CD14-positive monocyte (primary cell): ENCODE data around the gene ARHGAP10. TPM values are rescaled to one million over a fixed set of nuclear protein-coding genes. Genes with fewer than 3 reads are reported as not detected.

Source experiments
- DNase-seq, 3 donors: peaks; one replicate each; pipeline ENCODE4 v3.0.0-alpha.2; 2011 to 2022
- H2AFZ ChIP-seq: 2 replicates; pipeline ENCODE4 v1.6.0; 2012; ENCODE audit warnings: mild to moderate bottlenecking, low read depth, low read length, inconsistent platforms; ENCODE audit not compliant: insufficient read depth, poor library complexity, severe bottlenecking
- H3K27ac ChIP-seq, 2 donors: 1 replicate in 1 of 2; 2 replicates in 1 of 2; pipeline ENCODE4 v1.5.1; 2012 to 2013; ENCODE audit warnings: low read length in 2 of 2, control low read depth in 1 of 2, inconsistent platforms in 1 of 2, low read depth in 1 of 2, mild to moderate bottlenecking in 1 of 2
- H3K27me3 ChIP-seq, 2 donors: one replicate each; pipeline versions ENCODE4 v1.6.0 to v1.6.1; 2011 to 2013; ENCODE audit warnings: low read length in 2 of 2; ENCODE audit not compliant: control insufficient read depth in 2 of 2, insufficient read depth in 2 of 2
- H3K36me3 ChIP-seq, 2 donors: replicated peaks in 1 of 2; 1 replicate in 1 of 2; 2 replicates in 1 of 2; pipeline versions ENCODE4 v1.5.1 to v1.6.1; 2012 to 2013; ENCODE audit warnings: low read length in 2 of 2, control low read depth in 1 of 2, inconsistent platforms in 1 of 2, mild to moderate bottlenecking in 1 of 2; ENCODE audit not compliant: insufficient read depth in 2 of 2, control insufficient read depth in 1 of 2
- H3K4me1 ChIP-seq, 2 donors: 1 replicate in 1 of 2; 2 replicates in 1 of 2; pipeline versions ENCODE4 v1.5.1 to v1.6.1; 2012 to 2013; ENCODE audit warnings: low read length in 2 of 2, control low read depth in 1 of 2, inconsistent platforms in 1 of 2, mild to moderate bottlenecking in 1 of 2, moderate library complexity in 1 of 2; ENCODE audit not compliant: insufficient read depth in 2 of 2, control insufficient read depth in 1 of 2
- H3K4me2 ChIP-seq: replicated peaks from 2 replicates; pipeline ENCODE3; 2012; ENCODE audit warnings: low read length, moderate library complexity, mild to moderate bottlenecking; ENCODE audit not compliant: poor library complexity, severe bottlenecking; ENCODE audit errors: extremely low read depth
- H3K4me3 ChIP-seq, 3 experiments: fragments of 200-600 bp in 1 of 3; sonication (generic) in 1 of 3; replicated peaks in 1 of 3; 1 replicate in 2 of 3; 2 replicates in 1 of 3; pipeline ENCODE4 v1.5.1; 2011 to 2013; ENCODE audit warnings: low read length in 3 of 3, mild to moderate bottlenecking in 3 of 3, control low read depth in 2 of 3, low read depth in 2 of 3, inconsistent platforms in 1 of 3, moderate library complexity in 1 of 3
- H3K79me2 ChIP-seq: 2 replicates; pipeline ENCODE4 v1.6.0; 2012; ENCODE audit warnings: mild to moderate bottlenecking, control low read depth, inconsistent platforms, low read length, moderate library complexity; ENCODE audit not compliant: insufficient read depth
- H3K9ac ChIP-seq: 2 replicates; pipeline ENCODE4 v1.6.0; 2017; ENCODE audit warnings: low read length, mild to moderate bottlenecking; ENCODE audit not compliant: insufficient read depth, poor library complexity, severe bottlenecking
- H3K9me3 ChIP-seq, 2 donors: replicated peaks in 1 of 2; 1 replicate in 1 of 2; 2 replicates in 1 of 2; pipeline versions ENCODE4 v1.5.1 to v1.6.1; 2012 to 2013; ENCODE audit warnings: low read length in 2 of 2, control low read depth in 1 of 2; ENCODE audit not compliant: control insufficient read depth in 1 of 2, insufficient read depth in 1 of 2
- H4K20me1 ChIP-seq: 2 replicates; pipeline ENCODE4 v1.6.0; 2012; ENCODE audit warnings: mild to moderate bottlenecking, low read length, control low read depth, moderate library complexity; ENCODE audit not compliant: insufficient read depth
- H3K27ac Mint-ChIP-seq, 7 donors: one replicate each; pipeline ENCODE4 v1.8.0; 2020; ENCODE audit warnings: mild to moderate bottlenecking in 7 of 7, mixed read lengths in 7 of 7, moderate library complexity in 6 of 7, inconsistent platforms in 2 of 7
- H3K27me3 Mint-ChIP-seq, 3 donors: one replicate each; pipeline ENCODE4 v1.8.0; 2021 to 2022; ENCODE audit warnings: low read depth in 3 of 3, mild to moderate bottlenecking in 3 of 3, mixed read lengths in 3 of 3, moderate library complexity in 3 of 3, inconsistent platforms in 1 of 3
- H3K36me3 Mint-ChIP-seq, 2 donors: one replicate each; pipeline ENCODE4 v1.8.0; 2020; ENCODE audit warnings: mixed read lengths in 2 of 2, inconsistent platforms in 1 of 2, mild to moderate bottlenecking in 1 of 2
- H3K4me1 Mint-ChIP-seq: one replicate; pipeline ENCODE4 v1.8.0; 2020; ENCODE audit warnings: mild to moderate bottlenecking, mixed read lengths
- H3K4me3 Mint-ChIP-seq, 2 donors: one replicate each; pipeline ENCODE4 v1.8.0; 2020; ENCODE audit warnings: mild to moderate bottlenecking in 2 of 2, mixed read lengths in 2 of 2, moderate library complexity in 1 of 2
- H3K9me3 Mint-ChIP-seq, 7 donors: one replicate each; pipeline ENCODE4 v1.8.0; 2020 to 2022; ENCODE audit warnings: mixed read lengths in 7 of 7, mild to moderate bottlenecking in 6 of 7, moderate library complexity in 6 of 7, inconsistent platforms in 2 of 7
- CTCF ChIP-seq: fragments of 200-600 bp; IDR thresholded peaks from one replicate; pipeline ENCODE4 v1.8.0; 2022; ENCODE audit warnings: antibody characterized with exemption, mild to moderate bottlenecking
- WGBS: methylation state at CpG from one replicate; pipeline ENCODE4 v1.1.5; 2013; ENCODE audit warnings: missing lambda C conversion rate; ENCODE audit not compliant: insufficient coverage; 5-methylcytosine and 5-hydroxymethylcytosine counted together
- intact Hi-C, 2 donors: fragments of 100-400 bp; cut with micrococcal nuclease; formaldehyde crosslinking; loops; one replicate each; pipeline versions ENCODE4 v1.15.0 to v1.15.1; 2023
- polyA plus RNA-seq, 3 donors: library from polyadenylated mRNA; depleted of rRNA in 1 of 3; unstranded in 2 of 3; stranded (reverse) in 1 of 3; fragments of 300-500 nt in 2 of 3; fragments of >200 nt in 1 of 3; fragmentation: Illumina TruSeq in 2 of 3; gene quantifications; 1 replicate in 2 of 3; 2 replicates in 1 of 3; pipeline ENCODE4 v1.2.3, GENCODE V29; 2012 to 2021

The ARHGAP10 gene
- polyA plus RNA-seq, 3 donors = 1.7 to 4.3 (median 3.0) TPM

- H3K27ac Mint-ChIP-seq = no peak overlapping the region
- H3K4me1 ChIP-seq = no peaks in the 10 kb centered on the region
- intact Hi-C loops = no loop called here
Measured at GRCh38 chr4:147714575-147715401, 17.1 kb upstream of the ARHGAP10 start.

GRCh38 chr4:147717878-147718277, 14.0 kb upstream of the ARHGAP10 start:
- no peak for DNase-seq
- no peaks in the 10 kb centered on the region for H3K79me2 ChIP-seq
- no peaks in the 10 kb centered on the region for H4K20me1 ChIP-seq
- no peak overlapping the region for H3K27ac Mint-ChIP-seq
- no peak overlapping the region for H3K4me3 ChIP-seq
- no peaks in the 10 kb centered on the region for H3K4me1 Mint-ChIP-seq
- H3K27me3 ChIP-seq = no peaks in the 10 kb centered on the region
- H3K36me3 Mint-ChIP-seq = no peaks in the 10 kb centered on the region
- H3K4me2 ChIP-seq = no peak overlapping the region
- no peak overlapping the region for H3K4me3 Mint-ChIP-seq
- H3K9me3 ChIP-seq = no peaks in the 10 kb centered on the region
- no CpG with 5 or more reads among the region's 1 CpG for WGBS
- no peak for TF ChIP-seq CTCF
- intact Hi-C loops = no loop called here
- no peak overlapping the region for H3K27ac ChIP-seq
- peaks cover 0 to 2% (median 0%) of the 10 kb centered on the region in 7 donors for H3K9me3 Mint-ChIP-seq
- H3K36me3 ChIP-seq = no peaks in the 10 kb centered on the region
- peaks cover under 1 to 6% (median 4%) of the 10 kb centered on the region in 3 donors for H3K27me3 Mint-ChIP-seq
- H3K4me1 ChIP-seq = no peaks in the 10 kb centered on the region
- no peak overlapping the region for H2AFZ ChIP-seq
- H3K9ac ChIP-seq = no peak overlapping the region

More at GRCh38 chr4:147714575-147715401, 17.1 kb upstream of the ARHGAP10 start:
- no peaks in the 10 kb centered on the region for H3K4me1 Mint-ChIP-seq
- H3K9ac ChIP-seq = no peak overlapping the region
- H3K79me2 ChIP-seq = no peaks in the 10 kb centered on the region
- H3K9me3 ChIP-seq = no peaks in the 10 kb centered on the region
- 100% methylated on average over 4 of the region's 8 CpGs for WGBS
- no peaks in the 10 kb centered on the region for H3K9me3 Mint-ChIP-seq
- no peak overlapping the region for H3K4me3 Mint-ChIP-seq
- no peaks in the 10 kb centered on the region for H4K20me1 ChIP-seq
- no peak overlapping the region for H3K27ac ChIP-seq
- no peaks in the 10 kb centered on the region for H3K36me3 ChIP-seq
- H2AFZ ChIP-seq = no peak overlapping the region
- DNase-seq = no peak
- no peaks in the 10 kb centered on the region for H3K27me3 ChIP-seq
- H3K27me3 Mint-ChIP-seq = peaks cover 1 to 5% (median 3%) of the 10 kb centered on the region in 3 donors
- H3K4me2 ChIP-seq = no peak overlapping the region
- no peak for TF ChIP-seq CTCF
- no peaks in the 10 kb centered on the region for H3K36me3 Mint-ChIP-seq
- no peak overlapping the region for H3K4me3 ChIP-seq
